K562 (cell line): ENCODE measurements around the gene PATL1. TPM values are rescaled to one million over a fixed set of nuclear protein-coding genes. Genes with fewer than 3 reads are reported as not detected.

Experiments used
- CBX2 ChIP-seq: fragments of 200-600 bp; sonication (generic); IDR thresholded peaks from one replicate; pipeline ENCODE4 v1.6.1; 2012; ENCODE audit warnings: mild to moderate bottlenecking, low read length, inconsistent platforms; ENCODE audit not compliant: insufficient read depth, poor library complexity, severe bottlenecking
- EP400 ChIP-seq: fragments of 450-650 bp; IDR thresholded peaks from 2 replicates; pipeline ENCODE4 v1.6.1; 2017; ENCODE audit warnings: antibody characterized with exemption, mild to moderate bottlenecking, moderate library complexity
- HCFC1 ChIP-seq: IDR thresholded peaks from 2 replicates; pipeline ENCODE4 v1.6.1; 2012; ENCODE audit warnings: low read depth, low read length, improper control_type of control experiment
- HDAC3 ChIP-seq: fragments of 450-650 bp; IDR thresholded peaks from 2 replicates; pipeline ENCODE4 v1.6.1; 2018; ENCODE audit warnings: borderline replicate concordance, mild to moderate bottlenecking, moderate library complexity; ENCODE audit not compliant: partially characterized antibody
- HEY1 ChIP-seq: fragments of 250-450 bp; sonication (Bioruptor Pico); IDR thresholded peaks from 2 replicates; pipeline ENCODE4 v1.5.0; 2020; ENCODE audit warnings: mild to moderate bottlenecking, moderate library complexity, borderline replicate concordance
- MCM3 ChIP-seq: fragments of 450-650 bp; IDR thresholded peaks from 2 replicates; pipeline ENCODE4 v1.6.1; 2016
- POLR2H ChIP-seq: IDR thresholded peaks from 2 replicates; pipeline ENCODE4 v1.6.1; 2016; ENCODE audit warnings: missing genetic modification characterization, low read depth, mild to moderate bottlenecking, control low read depth, missing compliant biosample characterization, moderate library complexity
- TARDBP ChIP-seq: fragments of 450-650 bp; IDR thresholded peaks from 2 replicates; pipeline ENCODE4 v1.6.1; 2016
- ZBTB7A ChIP-seq: IDR thresholded peaks from 2 replicates; pipeline ENCODE4 v1.6.1; 2011; ENCODE audit warnings: low read depth, mild to moderate bottlenecking, low read length, moderate library complexity, borderline replicate concordance; ENCODE audit not compliant: control insufficient read depth
- ZNF124 ChIP-seq: sonication (generic); formaldehyde crosslinking; IDR thresholded peaks from 2 replicates; pipeline ENCODE4 v1.8.1; 2022; ENCODE audit warnings: missing genetic modification reagents
- ZNF165 ChIP-seq: fragments of 250-450 bp; sonication (Bioruptor Pico); IDR thresholded peaks from 2 replicates; pipeline ENCODE4 v1.4.0; 2020; ENCODE audit warnings: borderline replicate concordance
- ZNF197 ChIP-seq: fragments of 200-800 bp; sonication (Bioruptor generic); IDR thresholded peaks from 2 replicates; pipeline ENCODE4 v1.6.1; 2016; ENCODE audit warnings: low read depth, missing genetic modification characterization, missing compliant biosample characterization
- ZNF282 ChIP-seq: sonication (generic); formaldehyde crosslinking; IDR thresholded peaks from 2 replicates; pipeline ENCODE4 v1.8.1; 2023; ENCODE audit warnings: missing genetic modification reagents
- ZNF384 ChIP-seq: IDR thresholded peaks from 2 replicates; pipeline ENCODE4 v1.6.1; 2012; ENCODE audit warnings: low read depth, low read length, improper control_type of control experiment
- ZNF79 ChIP-seq: fragments of 250-450 bp; sonication (Bioruptor Pico); IDR thresholded peaks from 2 replicates; pipeline ENCODE4 v1.4.0; 2020; ENCODE audit warnings: low read depth, mild to moderate bottlenecking, moderate library complexity
- ZSCAN29 ChIP-seq: fragments of 450-650 bp; IDR thresholded peaks from 2 replicates; pipeline ENCODE4 v1.6.1; 2017
- polyA plus RNA-seq, 8 experiments: library from polyadenylated mRNA; depleted of rRNA in 4 of 8; stranded (reverse) in 5 of 8; unstranded in 3 of 8; fragments of >200 nt; fragmentation: Nextera tagmentation in 2 of 8; fragmentation: Illumina TruSeq in 1 of 8; extraction: Ambion mirVana in 2 of 8; extraction: Trizol in 1 of 8; gene quantifications; 2 replicates each; pipeline versions ENCODE4 v1.2.1 to v1.2.3, GENCODE V29; 2011 to 2014; ENCODE audit warnings: inconsistent platforms in 1 of 8, missing spikeins in 1 of 8
- total RNA-seq, 7 experiments: library from RNA; depleted of rRNA in 6 of 7; stranded (reverse); fragments of >200 nt in 6 of 7; fragmentation: Illumina TruSeq in 2 of 7; extraction: Trizol in 2 of 7; gene quantifications; 2 replicates each; pipeline versions ENCODE4 v1.2.1 to v1.2.3, GENCODE V29; 2011 to 2021; ENCODE audit warnings: low replicate concordance in 1 of 7
- TF ChIP-seq, protein P1 (sequence below): IDR thresholded peaks from 2 replicates; pipeline ENCODE4 v1.6.1; 2011; ENCODE audit warnings: borderline replicate concordance, low read depth, mild to moderate bottlenecking, moderate library complexity, low read length; ENCODE audit not compliant: insufficient read depth, poor library complexity, severe bottlenecking
- TF ChIP-seq, protein P2 (sequence below), 2 experiments: fragments of 200-800 bp in 1 of 2; sonication (Bioruptor generic) in 1 of 2; sonication (generic) in 1 of 2; formaldehyde crosslinking in 1 of 2; IDR thresholded peaks in 1 of 2; conservative IDR thresholded peaks in 1 of 2; 2 replicates each; pipeline versions ENCODE4 v1.5.0 to v1.6.1; 2016 to 2020; ENCODE audit warnings: missing compliant biosample characterization in 1 of 2, missing genetic modification characterization in 1 of 2, missing genetic modification reagents in 1 of 2
- TF ChIP-seq, protein P3 (sequence below): fragments of 450-650 bp; IDR thresholded peaks from 2 replicates; pipeline ENCODE4 v1.6.1; 2016
- TF ChIP-seq, protein P4 (sequence below), 2 experiments: fragments of 150-350 bp in 1 of 2; IDR thresholded peaks; 2 replicates each; pipeline ENCODE4 v1.6.1; 2012 to 2016; ENCODE audit warnings: low read depth in 2 of 2, low read length in 2 of 2, mild to moderate bottlenecking in 1 of 2, moderate library complexity in 1 of 2

PATL1 gene
- total and polyA plus RNA-seq, 9 of the 15 experiments (the other 6 are each of a cell fraction or from before 2014, with no cell fraction given): 3.2 to 48.0 (median 16.4) TPM

DNA sequence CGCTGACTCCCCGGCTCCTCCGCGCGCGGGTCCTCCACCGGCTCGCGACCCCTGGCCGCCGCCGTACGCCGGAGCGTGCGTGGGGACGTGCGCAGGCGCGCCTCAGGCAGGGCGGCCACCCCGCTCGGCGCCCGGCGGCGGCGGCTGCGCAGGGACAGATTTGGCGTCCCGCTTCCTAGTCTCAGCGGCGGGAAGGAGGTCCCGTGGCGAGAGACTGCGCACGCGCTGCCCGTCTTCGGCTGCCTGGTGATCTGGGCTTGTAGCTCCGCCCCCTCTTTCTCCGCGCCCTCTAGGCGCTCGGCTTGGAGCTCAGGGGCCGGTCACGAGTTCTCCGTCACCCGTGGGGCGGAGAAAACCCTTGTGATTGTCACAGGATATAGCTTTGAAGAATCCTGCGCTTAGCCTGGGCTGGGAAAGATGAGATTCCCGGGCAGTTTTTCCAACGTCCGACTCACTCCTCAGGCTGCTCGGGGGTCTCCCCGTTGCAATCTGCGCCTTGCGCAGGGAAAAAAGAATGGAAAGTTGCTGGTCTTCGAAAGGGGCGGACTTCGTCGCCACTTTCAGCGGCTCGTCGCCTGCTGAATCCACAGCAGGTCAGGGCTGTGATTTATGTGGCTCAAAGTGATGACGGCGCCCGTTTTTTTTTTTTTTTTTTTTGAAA lies at the start of gene PATL1 (continued):
- TF ChIP-seq, protein P1, sequence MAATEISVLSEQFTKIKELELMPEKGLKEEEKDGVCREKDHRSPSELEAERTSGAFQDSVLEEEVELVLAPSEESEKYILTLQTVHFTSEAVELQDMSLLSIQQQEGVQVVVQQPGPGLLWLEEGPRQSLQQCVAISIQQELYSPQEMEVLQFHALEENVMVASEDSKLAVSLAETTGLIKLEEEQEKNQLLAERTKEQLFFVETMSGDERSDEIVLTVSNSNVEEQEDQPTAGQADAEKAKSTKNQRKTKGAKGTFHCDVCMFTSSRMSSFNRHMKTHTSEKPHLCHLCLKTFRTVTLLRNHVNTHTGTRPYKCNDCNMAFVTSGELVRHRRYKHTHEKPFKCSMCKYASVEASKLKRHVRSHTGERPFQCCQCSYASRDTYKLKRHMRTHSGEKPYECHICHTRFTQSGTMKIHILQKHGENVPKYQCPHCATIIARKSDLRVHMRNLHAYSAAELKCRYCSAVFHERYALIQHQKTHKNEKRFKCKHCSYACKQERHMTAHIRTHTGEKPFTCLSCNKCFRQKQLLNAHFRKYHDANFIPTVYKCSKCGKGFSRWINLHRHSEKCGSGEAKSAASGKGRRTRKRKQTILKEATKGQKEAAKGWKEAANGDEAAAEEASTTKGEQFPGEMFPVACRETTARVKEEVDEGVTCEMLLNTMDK: peak; percentile 28
- TF ChIP-seq HCFC1: peak; percentile 67
- no peak for TF ChIP-seq ZNF165 (CRISPR knock-in tag)
- peak; percentile 99 for TF ChIP-seq ZNF384
- no peak for TF ChIP-seq ZNF79
- peak; percentile 42; the same call in 1 of the 2 replicates for TF ChIP-seq ZBTB7A
- TF ChIP-seq EP400: peak; percentile 78
- TF ChIP-seq ZNF124: no peak
- TF ChIP-seq, protein P2, sequence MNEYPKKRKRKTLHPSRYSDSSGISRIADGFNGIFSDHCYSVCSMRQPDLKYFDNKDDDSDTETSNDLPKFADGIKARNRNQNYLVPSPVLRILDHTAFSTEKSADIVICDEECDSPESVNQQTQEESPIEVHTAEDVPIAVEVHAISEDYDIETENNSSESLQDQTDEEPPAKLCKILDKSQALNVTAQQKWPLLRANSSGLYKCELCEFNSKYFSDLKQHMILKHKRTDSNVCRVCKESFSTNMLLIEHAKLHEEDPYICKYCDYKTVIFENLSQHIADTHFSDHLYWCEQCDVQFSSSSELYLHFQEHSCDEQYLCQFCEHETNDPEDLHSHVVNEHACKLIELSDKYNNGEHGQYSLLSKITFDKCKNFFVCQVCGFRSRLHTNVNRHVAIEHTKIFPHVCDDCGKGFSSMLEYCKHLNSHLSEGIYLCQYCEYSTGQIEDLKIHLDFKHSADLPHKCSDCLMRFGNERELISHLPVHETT (CRISPR knock-in tag; conservative IDR thresholded peaks at IDR 0.05 in 1 of 2, IDR thresholded peaks at IDR 0.05 in 1 of 2): peak in 1 of 2 experiments; percentile 68; a peak in 1 of 4 replicates
- no peak for TF ChIP-seq HEY1 (CRISPR knock-in tag)
- TF ChIP-seq POLR2H (tag): peak; percentile 52; the same call in 1 of the 2 replicates
- no peak for TF ChIP-seq TARDBP
- TF ChIP-seq ZNF197 (CRISPR knock-in tag): no peak
- TF ChIP-seq, protein P3, sequence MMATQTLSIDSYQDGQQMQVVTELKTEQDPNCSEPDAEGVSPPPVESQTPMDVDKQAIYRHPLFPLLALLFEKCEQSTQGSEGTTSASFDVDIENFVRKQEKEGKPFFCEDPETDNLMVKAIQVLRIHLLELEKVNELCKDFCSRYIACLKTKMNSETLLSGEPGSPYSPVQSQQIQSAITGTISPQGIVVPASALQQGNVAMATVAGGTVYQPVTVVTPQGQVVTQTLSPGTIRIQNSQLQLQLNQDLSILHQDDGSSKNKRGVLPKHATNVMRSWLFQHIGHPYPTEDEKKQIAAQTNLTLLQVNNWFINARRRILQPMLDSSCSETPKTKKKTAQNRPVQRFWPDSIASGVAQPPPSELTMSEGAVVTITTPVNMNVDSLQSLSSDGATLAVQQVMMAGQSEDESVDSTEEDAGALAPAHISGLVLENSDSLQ: peak; percentile 95
- no peak for TF ChIP-seq CBX2
- TF ChIP-seq ZNF282 (CRISPR knock-in tag): no peak
- TF ChIP-seq, protein P4, sequence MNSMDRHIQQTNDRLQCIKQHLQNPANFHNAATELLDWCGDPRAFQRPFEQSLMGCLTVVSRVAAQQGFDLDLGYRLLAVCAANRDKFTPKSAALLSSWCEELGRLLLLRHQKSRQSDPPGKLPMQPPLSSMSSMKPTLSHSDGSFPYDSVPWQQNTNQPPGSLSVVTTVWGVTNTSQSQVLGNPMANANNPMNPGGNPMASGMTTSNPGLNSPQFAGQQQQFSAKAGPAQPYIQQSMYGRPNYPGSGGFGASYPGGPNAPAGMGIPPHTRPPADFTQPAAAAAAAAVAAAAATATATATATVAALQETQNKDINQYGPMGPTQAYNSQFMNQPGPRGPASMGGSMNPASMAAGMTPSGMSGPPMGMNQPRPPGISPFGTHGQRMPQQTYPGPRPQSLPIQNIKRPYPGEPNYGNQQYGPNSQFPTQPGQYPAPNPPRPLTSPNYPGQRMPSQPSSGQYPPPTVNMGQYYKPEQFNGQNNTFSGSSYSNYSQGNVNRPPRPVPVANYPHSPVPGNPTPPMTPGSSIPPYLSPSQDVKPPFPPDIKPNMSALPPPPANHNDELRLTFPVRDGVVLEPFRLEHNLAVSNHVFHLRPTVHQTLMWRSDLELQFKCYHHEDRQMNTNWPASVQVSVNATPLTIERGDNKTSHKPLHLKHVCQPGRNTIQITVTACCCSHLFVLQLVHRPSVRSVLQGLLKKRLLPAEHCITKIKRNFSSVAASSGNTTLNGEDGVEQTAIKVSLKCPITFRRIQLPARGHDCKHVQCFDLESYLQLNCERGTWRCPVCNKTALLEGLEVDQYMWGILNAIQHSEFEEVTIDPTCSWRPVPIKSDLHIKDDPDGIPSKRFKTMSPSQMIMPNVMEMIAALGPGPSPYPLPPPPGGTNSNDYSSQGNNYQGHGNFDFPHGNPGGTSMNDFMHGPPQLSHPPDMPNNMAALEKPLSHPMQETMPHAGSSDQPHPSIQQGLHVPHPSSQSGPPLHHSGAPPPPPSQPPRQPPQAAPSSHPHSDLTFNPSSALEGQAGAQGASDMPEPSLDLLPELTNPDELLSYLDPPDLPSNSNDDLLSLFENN (IDR thresholded peaks at IDR 0.05; ENCODE audit: low read depth in 2 of 2, low read length in 2 of 2): no peak
- TF ChIP-seq ZSCAN29: no peak
- no peak for TF ChIP-seq HDAC3
- TF ChIP-seq MCM3: no peak
